Uterus (tissue), 2 donors: ENCODE results near the gene APOBEC3G.

ENCODE experiments used
- CTCF ChIP-seq, 4 experiments: fragments of 200-600 bp in 2 of 4; fragments of 450-650 bp in 2 of 4; sonication (generic) in 2 of 4; IDR thresholded peaks; one replicate each; pipeline ENCODE4 v1.5.1; 2016 to 2019; ENCODE audit warnings: antibody characterized with exemption in 4 of 4, mild to moderate bottlenecking in 2 of 4, moderate library complexity in 1 of 4
- POLR2A ChIP-seq, 2 donors: fragments of 450-650 bp; IDR thresholded peaks; one replicate each; pipeline ENCODE4 v1.6.1; 2016; ENCODE audit warnings: antibody characterized with exemption in 2 of 2, mild to moderate bottlenecking in 1 of 2, moderate library complexity in 1 of 2

DNA sequence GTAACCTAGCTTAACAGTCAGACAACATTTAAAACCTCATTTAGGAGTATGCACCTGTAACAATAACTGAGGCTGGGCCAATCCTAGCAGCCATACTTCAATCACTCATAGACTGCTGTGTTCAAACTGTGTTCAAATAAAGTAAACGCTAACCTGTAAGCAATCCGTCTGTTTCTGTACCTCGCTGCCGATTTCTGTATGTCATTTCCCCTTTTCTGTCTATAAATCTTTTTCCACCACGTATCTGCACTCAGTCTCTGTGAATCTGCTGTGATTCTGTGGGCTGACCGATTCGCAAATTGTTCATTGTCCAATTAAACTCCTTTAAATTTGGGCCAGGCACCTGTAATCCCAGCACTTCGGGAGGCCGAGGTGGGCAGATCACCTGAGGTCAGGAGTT is 32.3 kb downstream of the APOBEC3G start:
- TF ChIP-seq CTCF (IDR thresholded peaks at IDR 0.05): no peak
- no peak for TF ChIP-seq POLR2A (IDR thresholded peaks at IDR 0.05)
